Superior temporal gyrus (tissue), 1 donor: Measurements from ENCODE around the gene FILIP1L.
"Not testable (repeated sequence)": the region's sequence is repeated elsewhere in the genome, so short reads cannot be mapped to it uniquely, and the experiment has no call there.

Source experiments
- DNase-seq: peaks from one replicate; pipeline ENCODE4 v3.0.0-alpha.2; 2016; ENCODE audit errors: extremely low spot score

Gene FILIP1L

DNA sequence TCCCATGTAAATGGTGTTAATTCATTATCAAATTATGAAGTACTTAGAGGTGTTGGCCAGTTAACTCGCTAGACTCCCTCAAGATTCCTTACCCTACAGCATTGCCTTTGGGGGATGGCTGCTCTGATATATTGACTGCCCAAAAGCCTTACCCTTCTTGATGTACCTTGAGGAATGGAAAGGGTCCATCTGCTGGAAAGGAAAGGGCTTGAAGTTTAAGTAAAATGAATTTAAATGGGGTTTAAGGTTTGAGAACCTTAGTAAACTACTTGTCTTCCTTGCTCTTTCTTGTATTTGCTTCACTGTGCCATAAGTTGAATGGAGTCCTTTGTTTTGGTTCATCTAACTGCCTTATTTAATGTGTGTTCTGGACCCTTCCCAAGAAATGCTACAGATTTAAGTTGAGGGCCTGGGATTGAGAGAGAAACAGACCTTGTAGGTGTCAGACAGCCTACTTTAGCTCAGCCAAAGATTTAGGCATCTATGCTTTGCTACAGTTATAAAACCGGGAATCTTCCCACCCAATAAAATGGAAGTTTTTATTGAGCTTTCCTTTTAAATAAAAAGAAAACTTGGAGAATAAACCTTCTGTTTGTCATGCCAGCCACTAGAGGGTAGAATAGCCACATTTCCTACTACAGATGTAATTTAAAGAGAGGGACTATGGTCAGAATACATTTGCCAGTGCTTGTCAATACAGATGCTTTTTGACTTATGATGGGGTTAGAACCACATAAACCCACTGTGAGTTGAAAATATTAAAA, 271.3 kb downstream of the FILIP1L start:
- peak; percentile 76 for DNase-seq

GRCh38 chr3:99841949-99842348, 272.4 kb downstream of the FILIP1L start:
- not testable (repeated sequence) for DNase-seq

- DNase-seq = no peak
Observed at GRCh38 chr3:99839613-99840012, 274.7 kb downstream of the FILIP1L start.

DNA sequence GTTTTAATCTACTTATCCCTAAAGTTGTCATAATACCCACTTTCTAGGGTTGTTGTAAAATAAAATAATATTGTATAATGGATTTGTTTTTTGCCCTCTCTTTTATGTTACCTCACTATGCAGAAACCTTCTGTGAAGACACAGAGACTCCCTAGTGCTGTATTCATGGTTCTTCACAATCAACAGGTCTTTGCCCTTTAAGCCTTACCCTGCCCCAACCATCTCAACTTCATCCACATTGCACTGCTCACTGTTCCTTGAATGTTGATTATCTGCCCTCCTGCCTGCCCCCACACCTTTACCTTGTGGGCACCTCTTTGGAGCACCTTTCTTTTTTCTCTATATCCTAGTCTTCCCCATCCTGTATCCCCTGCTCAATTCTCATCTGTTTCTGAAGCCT, 275.5 kb downstream of the FILIP1L start:
- DNase-seq = no peak

- no peak for DNase-seq
Observed at GRCh38 chr3:99837715-99838114, 276.6 kb downstream of the FILIP1L start.

DNA sequence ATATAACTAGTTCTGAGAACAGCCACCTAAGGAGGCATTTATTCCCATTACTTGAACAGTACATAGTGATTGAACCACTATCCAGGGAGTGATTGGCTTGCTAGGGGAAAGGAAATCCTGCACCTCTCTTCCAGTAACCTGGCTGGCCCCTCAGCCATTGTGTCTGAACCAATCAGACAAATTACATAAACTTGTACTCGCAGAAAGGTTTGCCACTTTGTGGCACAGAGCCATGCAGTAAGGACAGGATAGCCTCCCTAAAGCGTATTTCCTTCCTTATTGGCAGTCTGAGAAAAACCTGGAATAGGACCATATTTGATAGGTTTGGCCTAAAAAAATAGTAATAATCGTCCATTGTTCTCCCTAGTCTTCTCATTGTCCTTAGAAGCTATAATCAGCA, 277.6 kb downstream of the FILIP1L start:
- no peak for DNase-seq

- DNase-seq = no peak
Observed at GRCh38 chr3:99834211-99834957, 279.9 kb downstream of the FILIP1L start.

GRCh38 chr3:99833617-99834205, 280.6 kb downstream of the FILIP1L start:
- DNase-seq = no peak

DNA sequence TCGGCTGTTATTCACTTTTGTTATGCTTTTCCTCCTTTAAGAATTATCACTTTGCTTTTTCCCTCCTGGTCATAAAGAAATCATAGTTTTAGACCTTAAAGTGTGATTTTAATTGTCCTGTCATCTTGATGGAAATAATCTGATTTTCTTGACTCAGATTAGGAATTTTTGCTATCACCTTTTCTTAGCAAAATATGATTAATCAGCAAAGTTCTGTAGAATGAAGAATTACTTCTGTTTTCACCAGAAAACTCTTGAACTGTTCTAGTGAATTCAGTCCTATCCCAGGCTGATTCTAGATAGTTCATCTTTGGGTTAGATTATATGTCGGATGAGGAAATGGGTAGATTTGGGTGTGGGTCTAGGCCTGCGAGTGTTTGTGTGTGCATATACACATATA, 284.5 kb downstream of the FILIP1L start:
- DNase-seq = no peak

- no peak for DNase-seq
Observed at GRCh38 chr3:99825004-99825640, 289.2 kb downstream of the FILIP1L start.

- DNase-seq = no peak
Observed at GRCh38 chr3:99823723-99824711, 290.3 kb downstream of the FILIP1L start.

GRCh38 chr3:99818818-99819217, 295.5 kb downstream of the FILIP1L start:
- no peak for DNase-seq

DNA sequence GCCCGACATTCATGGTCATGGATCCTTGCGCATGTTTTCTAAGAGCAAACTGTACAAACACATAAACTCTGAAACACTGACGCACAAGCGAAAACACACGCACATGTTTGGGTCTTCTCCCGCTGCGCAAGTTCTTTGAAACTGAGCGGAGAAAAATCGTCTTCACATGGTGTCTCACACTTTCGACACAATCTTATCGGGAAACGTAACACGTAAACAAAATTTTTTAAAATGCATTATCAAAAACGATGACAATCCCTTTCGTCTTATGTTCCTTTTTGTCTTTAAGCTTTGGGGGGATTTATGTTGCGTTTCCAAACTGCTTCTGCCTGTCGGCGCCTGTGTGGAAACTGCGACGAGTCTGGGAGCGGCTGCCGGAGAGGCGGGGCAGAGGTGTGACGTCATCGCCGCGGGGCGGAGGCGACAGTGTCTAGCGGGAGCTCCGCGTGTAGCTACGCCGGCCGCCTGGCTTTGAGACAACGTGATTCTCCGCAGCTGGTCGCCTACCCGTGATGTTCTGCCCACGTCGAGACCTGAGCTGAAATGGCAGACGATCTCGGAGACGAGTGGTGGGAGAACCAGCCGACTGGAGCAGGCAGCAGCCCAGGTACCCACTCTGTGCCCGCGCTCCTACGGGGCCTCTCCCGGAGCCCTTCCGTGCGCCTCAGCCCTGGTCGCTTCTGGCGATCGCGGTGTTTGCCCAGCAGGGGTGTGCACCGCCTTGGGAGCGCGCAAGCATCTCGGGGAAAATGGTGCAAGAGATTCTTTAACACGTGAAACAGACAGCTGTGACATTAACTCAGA, 296.7 kb downstream of the FILIP1L start, which contains the start of gene CMSS1:
Gene CMSS1 (plus strand): TSS at position 426 of the 804 bp plus-strand sequence.
- peak; percentile 93 for DNase-seq

- no peak for DNase-seq
Observed at GRCh38 chr3:99817047-99817436, 297.3 kb downstream of the FILIP1L start.

DNA sequence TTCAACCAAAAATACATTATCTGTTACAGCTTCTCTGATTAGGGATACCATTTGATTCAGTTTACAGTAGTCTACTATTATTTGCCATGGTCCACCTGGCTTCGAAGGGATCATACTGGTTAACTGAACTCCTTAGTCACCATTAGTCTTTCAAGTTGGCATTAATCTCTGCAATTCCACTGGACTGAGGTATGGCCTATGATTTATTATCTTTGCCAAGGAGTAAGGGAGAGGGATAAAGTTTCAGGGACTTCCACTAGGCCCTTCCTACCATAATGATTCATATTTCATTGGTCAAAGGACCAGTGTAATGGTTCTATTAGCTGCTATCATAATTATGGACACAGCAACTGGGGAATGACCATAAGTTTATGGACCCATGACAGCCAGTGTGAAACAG, 303.9 kb downstream of the FILIP1L start:
- DNase-seq = no peak

- no peak for DNase-seq
Observed at GRCh38 chr3:99809565-99809964, 304.7 kb downstream of the FILIP1L start.

- DNase-seq = peak; percentile 56
Observed at GRCh38 chr3:99808163-99808794, 306.0 kb downstream of the FILIP1L start.

DNA sequence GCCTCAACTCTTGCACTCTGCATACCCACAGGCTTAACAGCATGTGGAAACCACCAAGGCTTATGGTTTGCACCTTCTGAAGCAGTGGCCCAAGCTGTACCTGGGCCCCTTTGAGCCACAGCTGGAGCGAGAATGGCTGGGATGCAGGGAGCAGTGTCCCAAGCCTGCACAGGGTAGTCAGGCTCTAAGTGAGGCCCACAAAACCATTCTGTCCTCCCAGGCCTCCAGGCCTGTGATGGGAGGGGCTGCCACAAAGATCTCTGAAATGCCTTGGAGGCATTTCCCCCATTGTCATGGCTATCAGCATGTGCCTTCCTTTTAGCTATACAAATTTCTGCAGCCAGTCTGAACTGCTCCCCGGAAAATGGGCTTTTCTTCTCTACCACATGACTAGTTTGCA, 309.1 kb downstream of the FILIP1L start:
- no peak for DNase-seq

GRCh38 chr3:99803297-99803696, 311.0 kb downstream of the FILIP1L start:
- DNase-seq = no peak

- no peak for DNase-seq
Observed at GRCh38 chr3:99799422-99799821, 314.9 kb downstream of the FILIP1L start.
